ENCODE measurements around the gene TMEM165. TPM values are rescaled to one million over a fixed set of nuclear protein-coding genes. Genes with fewer than 3 reads are reported as not detected.

Gene TMEM165
- total and polyA plus RNA-seq, 9 of the 15 experiments (the other 6 are each of a cell fraction or from before 2014, with no cell fraction given), result 21.3 to 145 (median 96.8) TPM

GRCh38 chr4:55395529-55396307 is at the start of gene TMEM165 (continued):
- no peak for TF ChIP-seq ZNF830 (CRISPR knock-in tag; IDR thresholded peaks at IDR 0.05)
- no peak for TF ChIP-seq ETV1 (tag; conservative IDR thresholded peaks at IDR 0.05; ENCODE audit: low read depth)
- peak; percentile 89 for TF ChIP-seq MGA (IDR thresholded peaks at IDR 0.05)
- no peak for TF ChIP-seq RBM17 (IDR thresholded peaks at IDR 0.05; ENCODE audit: borderline replicate concordance, low read depth, low read length)
- 0 out of 2 replicates have a peak, but pooled peaks have one; percentile 22 for TF ChIP-seq SMARCA4 (IDR thresholded peaks at IDR 0.05)
- TF ChIP-seq ZNF778 (CRISPR knock-in tag; IDR thresholded peaks at IDR 0.05), result no peak
- TF ChIP-seq DACH1 (IDR thresholded peaks at IDR 0.05; ENCODE audit: partially characterized antibody), result no peak
- TF ChIP-seq GTF2F1 (IDR thresholded peaks at IDR 0.05; ENCODE audit: low read depth, low read length), result peak; percentile 51; the same call in 1 of the 2 replicates
- peak; percentile 96 for TF ChIP-seq ESRRA (IDR thresholded peaks at IDR 0.05; ENCODE audit: borderline replicate concordance, low read depth)
- TF ChIP-seq SNAPC5 (CRISPR knock-in tag; IDR thresholded peaks at IDR 0.05), result no peak
- TF ChIP-seq SP1 (CRISPR knock-in tag; IDR thresholded peaks at IDR 0.05), result peak; percentile 81
- no peak for TF ChIP-seq SAFB (IDR thresholded peaks at IDR 0.05; ENCODE audit: borderline replicate concordance, low read depth, low read length)
- TF ChIP-seq SOX6 (IDR thresholded peaks at IDR 0.05), result no peak
- TF ChIP-seq FOXM1 (IDR thresholded peaks at IDR 0.05; ENCODE audit: low read depth), result no peak
- no peak for TF ChIP-seq FOXM1 (CRISPR knock-in tag; IDR thresholded peaks at IDR 0.05; ENCODE audit: low read depth)
- no peak for TF ChIP-seq SRSF1 (IDR thresholded peaks at IDR 0.05; ENCODE audit: low read depth, low read length)
- TF ChIP-seq POU5F1 (IDR thresholded peaks at IDR 0.05; ENCODE audit: borderline replicate concordance, low read depth, low read length, partially characterized antibody), result no peak
- TF ChIP-seq KLF6 (CRISPR knock-in tag; IDR thresholded peaks at IDR 0.05; ENCODE audit: borderline replicate concordance), result peak; percentile 77; the same call in 1 of the 2 replicates
